ENCODE results near the gene FGF18.

DNA sequence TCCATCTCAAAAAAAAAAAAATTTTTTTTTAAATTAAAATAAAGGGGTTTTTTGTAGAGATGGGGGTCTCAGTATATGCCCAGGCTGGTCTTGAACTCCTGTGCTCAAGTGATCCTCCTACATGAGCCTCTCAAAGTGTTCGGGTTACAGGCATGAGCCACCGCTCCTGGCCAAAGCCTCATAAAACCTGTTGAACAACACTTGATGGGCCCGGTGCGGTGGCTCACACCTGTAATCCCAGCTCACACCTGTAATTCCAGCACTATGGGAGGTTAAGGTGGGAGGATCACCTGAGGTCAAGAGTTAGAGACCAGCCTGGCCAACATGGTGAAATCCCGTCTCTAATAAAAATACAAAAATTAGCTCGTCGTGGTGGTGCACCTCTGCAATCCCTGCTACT lies 39.5 kb upstream of the FGF18 start:
- TF ChIP-seq, protein P1, sequence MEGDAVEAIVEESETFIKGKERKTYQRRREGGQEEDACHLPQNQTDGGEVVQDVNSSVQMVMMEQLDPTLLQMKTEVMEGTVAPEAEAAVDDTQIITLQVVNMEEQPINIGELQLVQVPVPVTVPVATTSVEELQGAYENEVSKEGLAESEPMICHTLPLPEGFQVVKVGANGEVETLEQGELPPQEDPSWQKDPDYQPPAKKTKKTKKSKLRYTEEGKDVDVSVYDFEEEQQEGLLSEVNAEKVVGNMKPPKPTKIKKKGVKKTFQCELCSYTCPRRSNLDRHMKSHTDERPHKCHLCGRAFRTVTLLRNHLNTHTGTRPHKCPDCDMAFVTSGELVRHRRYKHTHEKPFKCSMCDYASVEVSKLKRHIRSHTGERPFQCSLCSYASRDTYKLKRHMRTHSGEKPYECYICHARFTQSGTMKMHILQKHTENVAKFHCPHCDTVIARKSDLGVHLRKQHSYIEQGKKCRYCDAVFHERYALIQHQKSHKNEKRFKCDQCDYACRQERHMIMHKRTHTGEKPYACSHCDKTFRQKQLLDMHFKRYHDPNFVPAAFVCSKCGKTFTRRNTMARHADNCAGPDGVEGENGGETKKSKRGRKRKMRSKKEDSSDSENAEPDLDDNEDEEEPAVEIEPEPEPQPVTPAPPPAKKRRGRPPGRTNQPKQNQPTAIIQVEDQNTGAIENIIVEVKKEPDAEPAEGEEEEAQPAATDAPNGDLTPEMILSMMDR (IDR thresholded peaks at IDR 0.05; ENCODE audit: insufficient read depth, low read length, poor library complexity, severe bottlenecking), result no peak
- TF ChIP-seq EZH2phosphoT487 (conservative IDR thresholded peaks at IDR 0.05; ENCODE audit: low read length), result no peak

All from SU-DHL-6 (cell line).